GM18520 (cell line): ENCODE results near the gene CEACAM21.

Experiments
- ATAC-seq: cut with Tn5 transposase; IDR thresholded peaks from one replicate; pipeline ENCODE4 v1.9.1; 2021; ENCODE audit not compliant: unreplicated experiment

The CEACAM21 gene

GRCh38 chr19:41616792-41617621 is 41.0 kb downstream of the CEACAM21 start:
- no peak for ATAC-seq

- no peak for ATAC-seq
These were observed 42.2 kb downstream of the CEACAM21 start for GRCh38 chr19:41617941-41618730.

GRCh38 chr19:41619018-41619556 is 43.1 kb downstream of the CEACAM21 start:
- no peak for ATAC-seq

GRCh38 chr19:41620171-41620570 is 44.2 kb downstream of the CEACAM21 start:
- no peak for ATAC-seq

GRCh38 chr19:41621226-41621625 is 45.3 kb downstream of the CEACAM21 start:
- ATAC-seq, result no peak

- ATAC-seq, result no peak
These were observed 45.7 kb downstream of the CEACAM21 start for GRCh38 chr19:41621654-41622053.

GRCh38 chr19:41623360-41623759 is 47.4 kb downstream of the CEACAM21 start:
- ATAC-seq, result no peak

GRCh38 chr19:41624515-41624914 is 48.5 kb downstream of the CEACAM21 start:
- no peak for ATAC-seq

- no peak for ATAC-seq
These were observed 49.0 kb downstream of the CEACAM21 start for GRCh38 chr19:41624937-41625336.

- no peak for ATAC-seq
These were observed 50.3 kb downstream of the CEACAM21 start for GRCh38 chr19:41626278-41626677.

- no peak for ATAC-seq
These were observed 50.9 kb downstream of the CEACAM21 start, which contains the start of gene CEACAM4 for GRCh38 chr19:41626877-41627276. Gene CEACAM4 (minus strand): TSS chr19:41627074. CDS start chr19:41626963, 111 bp downstream.

- no peak for ATAC-seq
These were observed 52.2 kb downstream of the CEACAM21 start for GRCh38 chr19:41627966-41628675.
